ENCODE data around the gene SLC37A3.

Gene SLC37A3

DNA sequence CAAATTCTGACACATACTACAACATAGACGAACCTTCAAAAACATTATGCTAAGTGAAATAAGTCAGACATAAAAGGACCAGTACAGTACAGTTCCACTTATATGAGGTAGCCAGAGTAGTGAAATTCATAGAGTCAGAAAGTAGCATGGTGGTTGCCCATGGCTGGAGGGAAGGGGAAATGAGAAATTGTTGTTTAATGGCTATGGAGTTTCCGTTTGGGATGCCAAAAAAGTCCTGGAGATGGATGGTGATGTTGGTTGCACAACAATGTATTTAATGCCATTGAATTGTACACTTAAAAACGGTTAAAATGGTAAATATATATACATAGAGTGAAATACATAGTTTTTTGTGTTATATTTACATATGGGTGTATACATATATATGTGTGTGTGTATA is 2.1 kb upstream of the SLC37A3 start:
- DNase-seq = no peak

GRCh38 chr7:140398821-140399220 is 491 bp upstream of the SLC37A3 start:
- DNase-seq = no peak

- DNase-seq = no peak
Measured at GRCh38 chr7:140393756-140394306, 4.5 kb downstream of the SLC37A3 start.

DNA sequence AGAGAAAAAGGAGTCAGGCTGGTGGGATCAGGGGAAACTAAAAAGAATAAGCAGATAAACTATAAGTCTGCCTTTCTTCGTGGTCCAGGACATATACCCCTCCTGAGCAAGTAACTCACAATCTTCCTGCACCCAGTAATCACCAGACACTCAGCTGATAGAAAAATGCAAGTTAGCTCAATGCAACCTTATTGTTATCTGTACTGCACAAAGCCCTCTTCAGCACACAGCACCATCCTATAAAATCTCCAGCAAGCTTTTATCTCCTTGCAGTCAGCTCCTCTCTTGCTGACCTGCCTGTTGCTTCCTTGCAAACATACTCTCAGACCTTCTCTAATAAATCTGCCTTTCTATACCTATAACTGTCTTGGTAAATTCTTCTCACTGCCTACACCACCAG is 6.7 kb downstream of the SLC37A3 start:
- DNase-seq = no peak

- DNase-seq = peak in 1 of 51 donors; percentile 4
Measured at GRCh38 chr7:140390466-140391190, 7.7 kb downstream of the SLC37A3 start.

- DNase-seq = no peak
Measured at GRCh38 chr7:140390034-140390433, 8.3 kb downstream of the SLC37A3 start.

- no peak for DNase-seq
Measured at GRCh38 chr7:140389445-140389844, 8.9 kb downstream of the SLC37A3 start.

DNA sequence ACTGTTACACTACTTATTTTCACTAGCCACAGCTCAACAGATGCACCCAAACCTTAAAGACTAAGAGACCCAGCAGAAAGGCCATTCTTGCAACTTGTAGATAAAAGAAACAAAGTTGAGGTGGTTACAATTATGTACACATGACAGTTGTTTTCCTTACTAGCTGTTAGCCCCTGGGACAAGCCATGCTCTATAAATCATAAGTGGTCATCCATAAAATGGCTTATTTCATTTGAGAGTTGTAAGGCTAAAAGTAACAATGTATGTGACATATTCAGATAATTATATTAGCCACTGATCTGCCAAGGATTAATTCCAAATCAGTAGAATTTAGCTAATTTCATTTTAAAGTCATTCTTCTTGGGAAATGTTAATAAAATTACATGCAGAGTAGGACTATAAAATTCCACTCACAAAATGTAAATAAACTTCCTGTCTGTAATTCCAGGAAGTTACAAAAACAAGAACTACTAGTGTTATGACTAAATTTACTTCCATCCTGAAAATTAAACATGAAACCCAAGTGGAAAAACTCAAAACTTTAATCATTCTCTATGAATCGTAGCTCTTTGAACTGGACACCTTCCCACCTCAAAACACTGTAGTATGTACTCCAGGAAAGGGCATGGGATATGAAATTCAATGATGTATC is 13.3 kb downstream of the SLC37A3 start:
- DNase-seq = no peak

GRCh38 chr7:140383954-140384713 is 14.2 kb downstream of the SLC37A3 start:
- no peak for DNase-seq

- no peak for DNase-seq
Measured at GRCh38 chr7:140375892-140376730, 22.2 kb downstream of the SLC37A3 start.

DNA sequence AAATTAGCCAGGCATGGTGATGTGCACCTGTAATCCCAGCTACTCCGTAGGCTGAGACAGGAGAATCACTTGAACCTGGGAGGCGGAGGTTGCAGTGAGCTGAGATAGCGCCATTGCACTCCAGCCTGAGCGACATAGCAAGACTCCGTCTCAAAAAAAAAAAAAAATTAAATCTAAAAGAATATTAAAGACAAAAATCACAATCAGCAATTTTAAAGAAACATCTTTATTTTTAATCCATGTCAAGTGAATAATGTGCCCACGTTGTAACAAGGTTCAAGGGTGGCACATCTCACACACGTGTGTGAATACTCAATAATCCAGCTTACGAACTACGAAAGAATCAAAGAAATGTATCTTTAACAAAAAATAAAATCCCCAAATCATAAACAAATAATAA is 23.0 kb downstream of the SLC37A3 start:
- DNase-seq = no peak

DNA sequence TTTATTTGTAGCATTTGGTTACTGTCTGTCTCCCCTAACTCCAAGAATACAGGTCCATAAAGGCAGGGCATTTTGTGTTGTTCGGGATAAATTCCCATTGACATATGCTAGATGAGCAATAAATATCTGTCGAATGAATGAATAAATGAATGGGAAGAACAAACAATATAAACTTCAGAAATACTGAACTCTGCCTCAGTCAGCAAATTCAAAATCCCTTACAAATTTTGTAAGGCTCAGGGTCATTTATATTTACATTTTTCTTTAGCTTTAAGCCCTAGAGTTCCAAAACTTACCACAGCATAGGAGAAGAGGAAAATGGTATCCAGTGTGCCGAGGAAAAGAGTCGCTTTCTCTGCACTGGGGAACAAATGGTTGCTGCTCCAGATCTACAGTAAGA is 29.0 kb downstream of the SLC37A3 start:
- DNase-seq = no peak

GRCh38 chr7:140367528-140367927 is 30.8 kb downstream of the SLC37A3 start:
- DNase-seq = no peak

- no peak for DNase-seq
Measured at GRCh38 chr7:140364819-140365218, 33.5 kb downstream of the SLC37A3 start.

DNA sequence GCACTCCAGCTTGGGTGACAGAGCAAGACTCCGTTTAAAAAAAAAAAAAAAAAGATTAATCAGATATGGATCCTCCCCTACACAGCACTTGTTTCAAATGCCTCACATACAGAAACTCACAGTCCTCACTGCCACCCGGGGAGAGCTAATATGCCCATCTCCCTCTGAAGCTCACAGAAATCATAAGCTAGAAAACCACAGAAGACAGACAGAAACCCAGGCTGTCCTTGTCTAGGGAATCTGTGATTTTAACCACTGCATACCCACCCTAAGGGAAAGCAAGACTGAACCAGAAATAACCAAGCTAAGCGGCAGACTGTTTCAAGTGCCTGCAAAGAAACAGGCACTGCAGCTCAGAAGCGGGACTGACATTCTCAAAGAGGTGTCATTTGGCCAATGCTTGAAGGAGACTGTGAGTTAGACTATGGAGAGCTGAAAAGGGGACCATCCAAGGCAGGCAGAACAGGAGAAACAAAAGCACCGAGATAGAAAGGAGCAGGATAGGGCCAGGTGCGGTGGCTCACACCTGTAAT is 37.6 kb downstream of the SLC37A3 start:
- no peak for DNase-seq

DNA sequence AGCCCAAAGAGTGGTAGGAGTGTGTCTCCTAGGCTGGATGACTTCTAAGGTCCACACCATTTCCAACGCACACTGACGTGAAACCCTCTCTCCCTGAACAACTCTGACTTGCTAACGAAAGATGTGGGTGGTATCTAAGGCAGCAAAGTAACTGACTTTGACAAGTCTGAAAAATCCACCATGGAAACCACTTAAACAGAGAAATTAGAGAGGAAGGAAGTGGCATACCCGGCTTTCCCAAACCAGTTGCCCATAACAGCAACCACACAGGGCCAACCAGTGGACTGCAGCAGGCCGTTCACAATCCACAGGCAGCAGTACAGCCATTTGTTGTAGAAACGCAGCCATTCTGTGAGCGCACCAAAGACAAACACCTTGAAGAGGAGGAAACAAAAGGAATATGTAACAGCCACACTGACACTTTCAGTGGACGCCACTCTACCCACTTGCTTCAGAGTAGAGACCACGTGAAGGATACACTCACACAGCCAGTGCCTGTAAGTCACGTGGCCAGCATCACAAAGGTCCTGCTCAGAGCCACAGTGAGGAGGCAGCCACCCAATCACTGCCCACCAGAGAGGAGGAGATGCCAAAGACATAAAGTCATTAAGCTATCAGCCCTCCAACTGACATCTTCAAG is 39.8 kb downstream of the SLC37A3 start:
- DNase-seq = peak in 2 of 51 donors; percentile 4 to 7

- no peak for DNase-seq
Measured at GRCh38 chr7:140358024-140358411, 40.3 kb downstream of the SLC37A3 start.

DNA sequence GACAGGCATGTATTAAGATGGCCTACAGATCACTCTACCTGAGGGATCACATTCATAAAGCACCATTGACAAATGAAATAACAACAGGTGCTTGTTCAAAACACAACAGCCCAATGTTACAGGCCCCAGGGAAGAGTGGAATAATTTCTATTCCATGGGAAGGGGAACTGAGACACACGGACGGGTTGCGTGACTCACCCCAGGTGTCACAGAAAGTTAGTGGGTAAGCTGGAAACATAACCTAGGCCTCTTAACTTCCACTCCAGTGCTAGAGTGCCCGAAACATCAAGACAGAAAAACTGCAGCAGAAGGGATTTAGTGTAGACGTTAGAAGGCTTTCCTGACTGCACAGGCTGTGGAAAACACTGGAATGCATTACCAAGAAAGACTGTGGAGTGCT is 48.3 kb downstream of the SLC37A3 start:
- DNase-seq = no peak

- peak in 14 of 51 donors; percentile 4 to 41 (median 18) for DNase-seq
Measured at GRCh38 chr7:140349144-140349771, 49.1 kb downstream of the SLC37A3 start.
